ENCODE measurements around the gene HIRIP3. TPM values are rescaled to one million over a fixed set of nuclear protein-coding genes. Genes with fewer than 3 reads are reported as not detected.

Gene HIRIP3
- polyA plus RNA-seq, 1 donor (not counting 4 experiments of a cell fraction or from before 2014, with no cell fraction given): 4.1 TPM

DNA sequence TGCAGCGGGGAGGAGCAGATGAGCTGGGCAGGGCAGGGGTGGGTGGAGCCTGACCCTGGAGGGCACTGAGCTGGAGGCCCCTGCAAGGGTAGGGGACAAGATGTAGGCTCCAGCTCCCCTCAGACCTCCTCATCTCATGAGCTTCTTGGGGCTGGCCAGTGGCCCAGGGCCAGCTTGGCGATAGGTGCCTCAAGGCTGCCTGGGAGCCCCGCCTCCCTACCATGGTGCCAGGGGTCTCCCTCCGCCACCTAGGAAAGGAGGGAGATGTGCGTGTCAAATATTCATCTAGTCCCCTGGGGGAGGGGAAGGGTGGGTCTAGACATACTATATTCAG, 3.9 kb downstream of the HIRIP3 start:
- no peak for DNase-seq (ENCODE audit: low read depth, low spot score)
- Histone ChIP-seq H3K27me3 (ENCODE audit: control insufficient read depth, extremely low read depth, insufficient read depth, low read length) (no peaks in the 10 kb centered on the region), H3K4me3 (ENCODE audit: control insufficient read depth in 2 of 3, extremely low read depth in 1 of 3, insufficient read depth in 2 of 3, low read depth in 1 of 3, low read length in 3 of 3) (no peak overlapping the region), H3K4me1 (ENCODE audit: control insufficient read depth, extremely low read depth, insufficient read depth, low read length) (peaks cover 18% of the 10 kb centered on the region), H3K9ac (ENCODE audit: control insufficient read depth, extremely low read depth, insufficient read depth, low read length) (no peak overlapping the region), H3K9me3 (ENCODE audit: control insufficient read depth, low read depth, low read length) (no peaks in the 10 kb centered on the region), H3K9me1 (ENCODE audit: control insufficient read depth, extremely low read depth, insufficient read depth, low read length) (no peaks in the 10 kb centered on the region), H3K27ac (ENCODE audit: control insufficient read depth, insufficient read depth, low read length) (no peak overlapping the region), H4K20me1 (ENCODE audit: control insufficient read depth, extremely low read depth, insufficient read depth, low read length) (no peaks in the 10 kb centered on the region), H3K36me3 (ENCODE audit: control insufficient read depth in 2 of 2, extremely low read depth in 1 of 2, insufficient read depth in 2 of 2, low read length in 2 of 2) (peaks cover 32 to 50% of the 10 kb centered on the region in 2 experiments), H3K79me2 (ENCODE audit: control insufficient read depth, insufficient read depth, low read length) (peaks cover 4% of the 10 kb centered on the region), H2AFZ (ENCODE audit: control insufficient read depth, low read length) (no peak overlapping the region), H3K4me2 (ENCODE audit: control insufficient read depth, extremely low read depth, insufficient read depth, low read depth, low read length) (no peak overlapping the region)
- FAIRE-seq: no peak
- TF ChIP-seq, protein P1, sequence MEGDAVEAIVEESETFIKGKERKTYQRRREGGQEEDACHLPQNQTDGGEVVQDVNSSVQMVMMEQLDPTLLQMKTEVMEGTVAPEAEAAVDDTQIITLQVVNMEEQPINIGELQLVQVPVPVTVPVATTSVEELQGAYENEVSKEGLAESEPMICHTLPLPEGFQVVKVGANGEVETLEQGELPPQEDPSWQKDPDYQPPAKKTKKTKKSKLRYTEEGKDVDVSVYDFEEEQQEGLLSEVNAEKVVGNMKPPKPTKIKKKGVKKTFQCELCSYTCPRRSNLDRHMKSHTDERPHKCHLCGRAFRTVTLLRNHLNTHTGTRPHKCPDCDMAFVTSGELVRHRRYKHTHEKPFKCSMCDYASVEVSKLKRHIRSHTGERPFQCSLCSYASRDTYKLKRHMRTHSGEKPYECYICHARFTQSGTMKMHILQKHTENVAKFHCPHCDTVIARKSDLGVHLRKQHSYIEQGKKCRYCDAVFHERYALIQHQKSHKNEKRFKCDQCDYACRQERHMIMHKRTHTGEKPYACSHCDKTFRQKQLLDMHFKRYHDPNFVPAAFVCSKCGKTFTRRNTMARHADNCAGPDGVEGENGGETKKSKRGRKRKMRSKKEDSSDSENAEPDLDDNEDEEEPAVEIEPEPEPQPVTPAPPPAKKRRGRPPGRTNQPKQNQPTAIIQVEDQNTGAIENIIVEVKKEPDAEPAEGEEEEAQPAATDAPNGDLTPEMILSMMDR (optimal IDR thresholded peaks at IDR 0.05 in 1 of 3, IDR thresholded peaks at IDR 0.05 in 1 of 3, conservative IDR thresholded peaks at IDR 0.05 in 1 of 3; ENCODE audit: extremely low read depth in 1 of 3, insufficient read depth in 2 of 3, low read length in 3 of 3): no peak
- TF ChIP-seq EZH2 (IDR thresholded peaks at IDR 0.05; ENCODE audit: low read length): no peak
- dilution Hi-C loops (cut with MboI; ENCODE audit: extremely low pct_ligation_motif_present, low sequenced_read_pairs): no loop called here

DNA sequence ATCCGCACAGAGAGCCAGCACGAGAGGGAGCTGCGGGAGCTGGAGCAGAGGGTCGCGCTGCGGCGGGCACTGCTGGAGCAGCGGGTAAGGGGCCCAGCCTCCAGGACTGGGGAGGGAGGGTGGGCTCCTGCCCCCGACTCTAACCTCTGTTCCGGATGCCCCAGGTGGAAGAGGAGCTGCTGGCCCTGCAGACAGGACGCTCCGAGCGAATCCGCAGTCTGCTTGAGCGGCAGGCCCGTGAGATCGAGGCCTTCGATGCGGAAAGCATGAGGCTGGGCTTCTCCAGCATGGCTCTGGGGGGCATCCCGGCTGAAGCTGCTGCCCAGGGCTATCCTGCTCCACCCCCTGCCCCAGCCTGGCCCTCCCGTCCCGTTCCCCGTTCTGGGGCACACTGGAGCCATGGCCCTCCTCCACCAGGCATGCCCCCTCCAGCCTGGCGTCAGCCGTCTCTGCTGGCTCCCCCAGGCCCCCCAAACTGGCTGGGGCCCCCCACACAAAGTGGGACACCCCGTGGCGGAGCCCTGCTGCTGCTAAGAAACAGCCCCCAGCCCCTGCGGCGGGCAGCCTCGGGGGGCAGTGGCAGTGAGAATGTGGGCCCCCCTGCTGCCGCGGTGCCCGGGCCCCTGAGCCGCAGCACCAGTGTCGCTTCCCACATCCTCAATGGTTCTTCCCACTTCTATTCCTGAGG, 4.4 kb downstream of the HIRIP3 start:
- Histone ChIP-seq H3K4me3 (ENCODE audit: control insufficient read depth in 2 of 3, extremely low read depth in 1 of 3, insufficient read depth in 2 of 3, low read depth in 1 of 3, low read length in 3 of 3) (no peak overlapping the region), H3K79me2 (ENCODE audit: control insufficient read depth, insufficient read depth, low read length) (no peaks in the 10 kb centered on the region), H3K4me2 (ENCODE audit: control insufficient read depth, extremely low read depth, insufficient read depth, low read depth, low read length) (no peak overlapping the region), H3K36me3 (ENCODE audit: control insufficient read depth in 2 of 2, extremely low read depth in 1 of 2, insufficient read depth in 2 of 2, low read length in 2 of 2) (peaks cover 35 to 55% of the 10 kb centered on the region in 2 experiments), H4K20me1 (ENCODE audit: control insufficient read depth, extremely low read depth, insufficient read depth, low read length) (no peaks in the 10 kb centered on the region), H3K27me3 (ENCODE audit: control insufficient read depth, extremely low read depth, insufficient read depth, low read length) (no peaks in the 10 kb centered on the region), H3K27ac (ENCODE audit: control insufficient read depth, insufficient read depth, low read length) (no peak overlapping the region), H3K9me1 (ENCODE audit: control insufficient read depth, extremely low read depth, insufficient read depth, low read length) (no peaks in the 10 kb centered on the region), H3K9ac (ENCODE audit: control insufficient read depth, extremely low read depth, insufficient read depth, low read length) (no peak overlapping the region), H3K9me3 (ENCODE audit: control insufficient read depth, low read depth, low read length) (no peaks in the 10 kb centered on the region), H2AFZ (ENCODE audit: control insufficient read depth, low read length) (no peak overlapping the region), H3K4me1 (ENCODE audit: control insufficient read depth, extremely low read depth, insufficient read depth, low read length) (peaks cover 18% of the 10 kb centered on the region)
- no peak for FAIRE-seq
- no peak for DNase-seq (ENCODE audit: low read depth, low spot score)
- TF ChIP-seq, protein P1 (optimal IDR thresholded peaks at IDR 0.05 in 1 of 3, IDR thresholded peaks at IDR 0.05 in 1 of 3, conservative IDR thresholded peaks at IDR 0.05 in 1 of 3; ENCODE audit: extremely low read depth in 1 of 3, insufficient read depth in 2 of 3, low read length in 3 of 3): no peak
- TF ChIP-seq EZH2 (IDR thresholded peaks at IDR 0.05; ENCODE audit: low read length): no peak
- dilution Hi-C loops (cut with MboI; ENCODE audit: extremely low pct_ligation_motif_present, low sequenced_read_pairs): no loop called here
